SK-N-SH treated with all-trans-retinoic acid at 6 μM for 48 hours (cell line): Measurements from ENCODE around the gene CASTOR1.
A peak's percentile ranks its signal among the peaks of the same experiment; 100 is the strongest.

Source experiments
- ATAC-seq: fragments of 200-7000 bp; cut with Tn5 transposase; 3 replicates; pipeline ENCODE4 v1.9.1; 2020; ENCODE audit warnings: mild to moderate bottlenecking, moderate library complexity
- ARNTL ChIP-seq: fragments of 450-650 bp; formaldehyde crosslinking; IDR thresholded peaks from 2 replicates; pipeline ENCODE4 v1.5.0; 2020; ENCODE audit warnings: low read depth, mild to moderate bottlenecking, moderate library complexity, borderline replicate concordance
- BACH2 ChIP-seq: fragments of 250-450 bp; sonication (Bioruptor Pico); IDR thresholded peaks from 2 replicates; pipeline ENCODE4 v1.9.0; 2021; ENCODE audit warnings: mild to moderate bottlenecking, borderline replicate concordance
- CSDC2 ChIP-seq: fragments of 250-450 bp; sonication (Bioruptor Pico); IDR thresholded peaks from 2 replicates; pipeline ENCODE4 v1.5.0; 2020; ENCODE audit warnings: mild to moderate bottlenecking, moderate library complexity
- ESRRG ChIP-seq: fragments of 250-450 bp; sonication (Bioruptor Pico); IDR thresholded peaks from 2 replicates; pipeline ENCODE4 v1.6.1; 2021; ENCODE audit warnings: mild to moderate bottlenecking
- ISL1 ChIP-seq: fragments of 250-450 bp; sonication (Bioruptor Pico); IDR thresholded peaks from 2 replicates; pipeline ENCODE4 v2.1.2; 2022; ENCODE audit warnings: mild to moderate bottlenecking, moderate library complexity
- OSR1 ChIP-seq: fragments of 250-450 bp; sonication (Bioruptor Pico); IDR thresholded peaks from 2 replicates; pipeline ENCODE4 v1.8.0; 2022; ENCODE audit warnings: moderate library complexity, mild to moderate bottlenecking, inconsistent platforms
- RARB ChIP-seq: fragments of 250-450 bp; sonication (Bioruptor Pico); IDR thresholded peaks from 2 replicates; pipeline ENCODE4 v1.8.0; 2021; ENCODE audit warnings: mild to moderate bottlenecking, moderate library complexity
- SNAI2 ChIP-seq: fragments of 250-450 bp; sonication (Bioruptor Pico); IDR thresholded peaks from 2 replicates; pipeline ENCODE4 v1.5.0; 2020; ENCODE audit warnings: mild to moderate bottlenecking, moderate library complexity
- TCF4 ChIP-seq: fragments of 250-450 bp; sonication (Bioruptor Pico); IDR thresholded peaks from 2 replicates; pipeline ENCODE4 v1.8.0; 2021; ENCODE audit warnings: mild to moderate bottlenecking, moderate library complexity, borderline replicate concordance
- TOX ChIP-seq: fragments of 250-450 bp; sonication (Bioruptor Pico); IDR thresholded peaks from 2 replicates; pipeline ENCODE4 v1.8.0; 2021; ENCODE audit warnings: mild to moderate bottlenecking, moderate library complexity, borderline replicate concordance
- ZC3H10 ChIP-seq: fragments of 250-450 bp; sonication (Bioruptor Pico); IDR thresholded peaks from 2 replicates; pipeline ENCODE4 v1.5.1; 2021; ENCODE audit warnings: mild to moderate bottlenecking, moderate library complexity
- ZFP3 ChIP-seq: fragments of 250-450 bp; sonication (Bioruptor Pico); IDR thresholded peaks from 2 replicates; pipeline ENCODE4 v1.5.0; 2020; ENCODE audit warnings: mild to moderate bottlenecking, moderate library complexity
- ZFP30 ChIP-seq: fragments of 450-650 bp; formaldehyde crosslinking; IDR thresholded peaks from 2 replicates; pipeline ENCODE4 v1.5.0; 2022; ENCODE audit warnings: mild to moderate bottlenecking, moderate library complexity
- ZNF565 ChIP-seq: fragments of 450-650 bp; formaldehyde crosslinking; conservative IDR thresholded peaks from 2 replicates; pipeline ENCODE4 v1.5.0; 2020; ENCODE audit warnings: low read depth, mild to moderate bottlenecking, moderate library complexity
- ZNF70 ChIP-seq: fragments of 450-650 bp; formaldehyde crosslinking; IDR thresholded peaks from 2 replicates; pipeline ENCODE4 v1.5.0; 2020; ENCODE audit warnings: mild to moderate bottlenecking, moderate library complexity
- ZNF8 ChIP-seq: fragments of 450-650 bp; formaldehyde crosslinking; IDR thresholded peaks from 2 replicates; pipeline ENCODE4 v1.5.0; 2020; ENCODE audit warnings: mild to moderate bottlenecking, moderate library complexity
- TF ChIP-seq, protein P1 (sequence below): fragments of 250-450 bp; sonication (Bioruptor Pico); IDR thresholded peaks from 2 replicates; pipeline ENCODE4 v1.5.1; 2021; ENCODE audit warnings: mild to moderate bottlenecking, moderate library complexity
- TF ChIP-seq, protein P2 (sequence below): fragments of 250-450 bp; sonication (Bioruptor Pico); IDR thresholded peaks from 2 replicates; pipeline ENCODE4 v1.8.0; 2020; ENCODE audit warnings: mild to moderate bottlenecking, moderate library complexity, borderline replicate concordance
- TF ChIP-seq, protein P3 (sequence below): fragments of 250-450 bp; sonication (Bioruptor Pico); IDR thresholded peaks from 2 replicates; pipeline ENCODE4 v1.5.0; 2020; ENCODE audit warnings: mild to moderate bottlenecking, moderate library complexity
- TF ChIP-seq, protein P4 (sequence below): fragments of 250-450 bp; sonication (Bioruptor Pico); IDR thresholded peaks from 2 replicates; pipeline ENCODE4 v1.5.1; 2020; ENCODE audit warnings: low read depth, mild to moderate bottlenecking, moderate library complexity

Gene CASTOR1

DNA sequence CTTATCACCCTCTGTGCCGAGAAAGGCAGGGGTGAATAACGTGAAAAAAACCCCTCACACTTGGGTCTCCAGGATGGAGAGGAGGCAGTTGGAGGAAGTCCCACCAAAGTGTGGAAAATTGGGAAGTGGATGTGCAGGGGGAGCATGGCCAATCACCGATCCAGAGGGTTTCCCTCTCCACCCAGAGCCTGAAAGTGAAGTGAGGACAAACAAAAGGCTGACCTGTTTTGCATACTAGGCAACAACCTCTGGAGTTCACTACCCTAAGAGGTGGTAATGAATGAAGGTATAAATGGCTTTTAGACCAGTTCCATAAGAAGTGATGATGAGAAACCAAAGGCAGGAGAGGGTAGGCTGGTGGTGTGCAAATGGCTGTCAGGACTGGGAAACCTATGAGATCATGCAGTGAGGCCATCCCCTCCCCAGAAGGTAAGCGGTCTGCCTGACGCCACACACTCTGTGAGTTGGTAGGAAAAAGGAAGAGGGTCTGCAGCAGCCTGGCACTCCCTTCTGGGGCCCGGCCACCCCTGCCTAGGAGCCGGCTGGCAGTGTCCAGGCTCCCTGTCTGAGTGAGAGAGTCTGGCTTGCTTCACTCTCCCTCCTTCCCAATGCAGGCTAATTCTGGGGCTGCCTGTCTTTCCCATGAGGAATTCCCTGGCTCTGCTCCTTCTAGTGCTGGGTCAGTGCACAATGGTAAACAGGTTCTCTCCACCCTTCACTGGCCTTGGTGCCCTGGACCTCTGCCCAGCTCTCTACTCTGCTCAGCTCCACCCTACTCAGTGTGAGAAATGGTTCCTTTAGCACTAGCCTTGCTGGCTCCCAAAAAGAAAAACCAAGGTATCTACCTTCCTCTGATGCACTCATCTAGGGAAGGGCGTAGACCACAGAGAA lies 21.8 kb upstream of the CASTOR1 start:
- ATAC-seq = peak; percentile 83
- TF ChIP-seq ARNTL (CRISPR knock-in tag) (no peak), OSR1 (no peak), TCF4 (CRISPR knock-in tag) (no peak), ZFP3 (CRISPR knock-in tag) (no peak), ZC3H10 (CRISPR knock-in tag) (no peak), BACH2 (CRISPR knock-in tag) (no peak), ZNF8 (CRISPR knock-in tag) (no peak), SNAI2 (CRISPR knock-in tag) (no peak), CSDC2 (no peak), ZNF565 (CRISPR knock-in tag) (no peak), RARB (CRISPR knock-in tag) (no peak), ZFP30 (CRISPR knock-in tag) (no peak), ISL1 (CRISPR knock-in tag) (no peak), TOX (CRISPR knock-in tag) (no peak), ESRRG (CRISPR knock-in tag) (no peak), ZNF70 (no peak)
- TF ChIP-seq, protein P1, sequence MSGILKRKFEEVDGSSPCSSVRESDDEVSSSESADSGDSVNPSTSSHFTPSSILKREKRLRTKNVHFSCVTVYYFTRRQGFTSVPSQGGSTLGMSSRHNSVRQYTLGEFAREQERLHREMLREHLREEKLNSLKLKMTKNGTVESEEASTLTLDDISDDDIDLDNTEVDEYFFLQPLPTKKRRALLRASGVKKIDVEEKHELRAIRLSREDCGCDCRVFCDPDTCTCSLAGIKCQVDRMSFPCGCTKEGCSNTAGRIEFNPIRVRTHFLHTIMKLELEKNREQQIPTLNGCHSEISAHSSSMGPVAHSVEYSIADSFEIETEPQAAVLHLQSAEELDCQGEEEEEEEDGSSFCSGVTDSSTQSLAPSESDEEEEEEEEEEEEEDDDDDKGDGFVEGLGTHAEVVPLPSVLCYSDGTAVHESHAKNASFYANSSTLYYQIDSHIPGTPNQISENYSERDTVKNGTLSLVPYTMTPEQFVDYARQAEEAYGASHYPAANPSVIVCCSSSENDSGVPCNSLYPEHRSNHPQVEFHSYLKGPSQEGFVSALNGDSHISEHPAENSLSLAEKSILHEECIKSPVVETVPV = no peak
- TF ChIP-seq, protein P2, sequence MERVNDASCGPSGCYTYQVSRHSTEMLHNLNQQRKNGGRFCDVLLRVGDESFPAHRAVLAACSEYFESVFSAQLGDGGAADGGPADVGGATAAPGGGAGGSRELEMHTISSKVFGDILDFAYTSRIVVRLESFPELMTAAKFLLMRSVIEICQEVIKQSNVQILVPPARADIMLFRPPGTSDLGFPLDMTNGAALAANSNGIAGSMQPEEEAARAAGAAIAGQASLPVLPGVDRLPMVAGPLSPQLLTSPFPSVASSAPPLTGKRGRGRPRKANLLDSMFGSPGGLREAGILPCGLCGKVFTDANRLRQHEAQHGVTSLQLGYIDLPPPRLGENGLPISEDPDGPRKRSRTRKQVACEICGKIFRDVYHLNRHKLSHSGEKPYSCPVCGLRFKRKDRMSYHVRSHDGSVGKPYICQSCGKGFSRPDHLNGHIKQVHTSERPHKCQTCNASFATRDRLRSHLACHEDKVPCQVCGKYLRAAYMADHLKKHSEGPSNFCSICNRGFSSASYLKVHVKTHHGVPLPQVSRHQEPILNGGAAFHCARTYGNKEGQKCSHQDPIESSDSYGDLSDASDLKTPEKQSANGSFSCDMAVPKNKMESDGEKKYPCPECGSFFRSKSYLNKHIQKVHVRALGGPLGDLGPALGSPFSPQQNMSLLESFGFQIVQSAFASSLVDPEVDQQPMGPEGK = no peak
- TF ChIP-seq, protein P3, sequence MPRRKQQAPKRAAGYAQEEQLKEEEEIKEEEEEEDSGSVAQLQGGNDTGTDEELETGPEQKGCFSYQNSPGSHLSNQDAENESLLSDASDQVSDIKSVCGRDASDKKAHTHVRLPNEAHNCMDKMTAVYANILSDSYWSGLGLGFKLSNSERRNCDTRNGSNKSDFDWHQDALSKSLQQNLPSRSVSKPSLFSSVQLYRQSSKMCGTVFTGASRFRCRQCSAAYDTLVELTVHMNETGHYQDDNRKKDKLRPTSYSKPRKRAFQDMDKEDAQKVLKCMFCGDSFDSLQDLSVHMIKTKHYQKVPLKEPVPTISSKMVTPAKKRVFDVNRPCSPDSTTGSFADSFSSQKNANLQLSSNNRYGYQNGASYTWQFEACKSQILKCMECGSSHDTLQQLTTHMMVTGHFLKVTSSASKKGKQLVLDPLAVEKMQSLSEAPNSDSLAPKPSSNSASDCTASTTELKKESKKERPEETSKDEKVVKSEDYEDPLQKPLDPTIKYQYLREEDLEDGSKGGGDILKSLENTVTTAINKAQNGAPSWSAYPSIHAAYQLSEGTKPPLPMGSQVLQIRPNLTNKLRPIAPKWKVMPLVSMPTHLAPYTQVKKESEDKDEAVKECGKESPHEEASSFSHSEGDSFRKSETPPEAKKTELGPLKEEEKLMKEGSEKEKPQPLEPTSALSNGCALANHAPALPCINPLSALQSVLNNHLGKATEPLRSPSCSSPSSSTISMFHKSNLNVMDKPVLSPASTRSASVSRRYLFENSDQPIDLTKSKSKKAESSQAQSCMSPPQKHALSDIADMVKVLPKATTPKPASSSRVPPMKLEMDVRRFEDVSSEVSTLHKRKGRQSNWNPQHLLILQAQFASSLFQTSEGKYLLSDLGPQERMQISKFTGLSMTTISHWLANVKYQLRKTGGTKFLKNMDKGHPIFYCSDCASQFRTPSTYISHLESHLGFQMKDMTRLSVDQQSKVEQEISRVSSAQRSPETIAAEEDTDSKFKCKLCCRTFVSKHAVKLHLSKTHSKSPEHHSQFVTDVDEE (CRISPR knock-in tag) = no peak
- TF ChIP-seq, protein P4, sequence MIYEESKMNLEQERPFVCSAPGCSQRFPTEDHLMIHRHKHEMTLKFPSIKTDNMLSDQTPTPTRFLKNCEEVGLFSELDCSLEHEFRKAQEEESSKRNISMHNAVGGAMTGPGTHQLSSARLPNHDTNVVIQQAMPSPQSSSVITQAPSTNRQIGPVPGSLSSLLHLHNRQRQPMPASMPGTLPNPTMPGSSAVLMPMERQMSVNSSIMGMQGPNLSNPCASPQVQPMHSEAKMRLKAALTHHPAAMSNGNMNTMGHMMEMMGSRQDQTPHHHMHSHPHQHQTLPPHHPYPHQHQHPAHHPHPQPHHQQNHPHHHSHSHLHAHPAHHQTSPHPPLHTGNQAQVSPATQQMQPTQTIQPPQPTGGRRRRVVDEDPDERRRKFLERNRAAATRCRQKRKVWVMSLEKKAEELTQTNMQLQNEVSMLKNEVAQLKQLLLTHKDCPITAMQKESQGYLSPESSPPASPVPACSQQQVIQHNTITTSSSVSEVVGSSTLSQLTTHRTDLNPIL (CRISPR knock-in tag) = no peak

DNA sequence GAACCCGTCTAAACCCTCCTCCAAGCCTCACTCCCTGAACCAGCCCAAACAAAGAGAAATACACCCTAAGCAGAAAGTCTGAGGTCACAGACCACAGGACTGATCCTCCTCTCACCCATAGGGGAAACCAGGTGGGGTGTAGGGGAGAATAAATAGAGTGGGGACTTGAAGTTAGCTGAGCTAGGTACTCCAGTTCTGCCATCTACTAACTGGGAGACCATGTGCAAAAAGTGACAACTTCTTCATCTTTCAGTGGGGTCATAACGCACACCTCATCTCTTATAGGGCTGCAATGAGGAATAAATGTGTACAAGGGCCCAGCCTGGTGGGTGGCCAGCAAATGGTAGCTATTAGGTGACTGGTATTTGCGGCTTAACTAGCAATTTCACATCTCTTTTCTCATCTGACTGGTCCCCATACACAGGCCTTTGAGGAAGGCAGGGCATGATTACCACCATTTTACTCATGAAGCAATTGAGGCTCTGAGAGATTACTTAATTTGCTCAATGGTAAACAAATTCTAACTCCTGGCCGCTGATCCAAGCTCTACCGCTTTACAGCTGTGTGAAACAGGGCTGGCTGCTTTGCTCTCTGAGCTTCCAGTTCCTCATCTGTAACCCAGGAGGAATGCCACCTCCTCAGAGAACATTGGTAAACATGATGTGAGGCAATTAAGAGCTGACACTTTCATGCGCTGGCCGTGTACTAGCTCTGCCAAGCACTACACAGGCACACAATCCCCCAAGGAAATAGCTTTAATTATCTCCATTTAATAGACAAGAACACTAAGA lies 20.8 kb upstream of the CASTOR1 start:
- ATAC-seq = no peak

More for the DNA sequence above, 20.8 kb upstream of the CASTOR1 start:
- no peak for TF ChIP-seq CSDC2
- TF ChIP-seq ZFP3 (CRISPR knock-in tag) = no peak
- TF ChIP-seq, protein P3 (CRISPR knock-in tag) = no peak
- TF ChIP-seq ISL1 (CRISPR knock-in tag) = no peak
- no peak for TF ChIP-seq TCF4 (CRISPR knock-in tag)
